HUES6 (cell line): ENCODE results near the gene FIGNL1.
A peak's percentile ranks its signal among the peaks of the same experiment; 100 is the strongest.
"Not testable (repeated sequence)": the region's sequence is repeated elsewhere in the genome, so short reads cannot be mapped to it uniquely, and the experiment has no call there.

ENCODE experiments used
- H3K27ac ChIP-seq: 2 replicates; pipeline ENCODE4 v1.7.0; 2013; ENCODE audit warnings: low read depth, mild to moderate bottlenecking, low read length, inconsistent platforms
- H3K27me3 ChIP-seq: 2 replicates; pipeline ENCODE4 v1.6.1; 2013; ENCODE audit warnings: low read length; ENCODE audit not compliant: control insufficient read depth, insufficient read depth
- H3K36me3 ChIP-seq: 2 replicates; pipeline ENCODE4 v1.6.1; 2013; ENCODE audit warnings: low read length; ENCODE audit not compliant: control insufficient read depth, insufficient read depth
- H3K4me1 ChIP-seq: 2 replicates; pipeline ENCODE4 v1.6.1; 2013; ENCODE audit warnings: low read length; ENCODE audit not compliant: control insufficient read depth, insufficient read depth
- H3K4me3 ChIP-seq: 2 replicates; pipeline ENCODE4 v1.5.1; 2013; ENCODE audit warnings: low read depth, low read length
- H3K9ac ChIP-seq: one replicate; pipeline ENCODE4 v1.6.1; 2013; ENCODE audit warnings: mild to moderate bottlenecking, low read length
- H3K9me3 ChIP-seq: 2 replicates; pipeline ENCODE4 v1.6.1; 2013; ENCODE audit warnings: low read depth, low read length; ENCODE audit not compliant: control insufficient read depth, insufficient read depth

The FIGNL1 gene

GRCh38 chr7:50470250-50471163 lies 20.4 kb upstream of the FIGNL1 start:
- Histone ChIP-seq H3K9me3 (no peaks in the 10 kb centered on the region), H3K27ac (no peak overlapping the region), H3K9ac (no peak overlapping the region), H3K36me3 (no peaks in the 10 kb centered on the region), H3K4me3 (no peak overlapping the region), H3K4me1 (peaks cover 3% of the 10 kb centered on the region; the same call in 1 of the 2 replicates), H3K27me3 (peaks cover 22% of the 10 kb centered on the region)

DNA sequence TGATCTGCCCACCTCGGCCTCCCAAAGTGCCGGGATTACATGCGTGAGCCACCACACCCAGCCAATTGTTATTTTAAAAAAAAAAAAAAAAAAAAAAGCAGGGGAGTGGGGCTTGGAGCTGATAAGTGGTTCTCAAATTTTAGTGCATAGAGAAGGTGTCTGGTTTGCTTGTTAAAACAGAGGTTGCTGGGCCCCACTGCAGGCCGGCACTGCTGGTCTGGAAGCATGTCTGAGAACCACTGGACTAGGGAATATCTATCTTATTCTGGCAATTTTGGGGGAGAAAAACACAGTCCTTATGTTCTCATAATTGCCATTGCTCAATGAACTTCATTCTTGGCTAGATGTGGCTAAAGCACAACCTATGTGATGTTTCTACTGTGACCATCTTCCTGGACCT lies 19.0 kb upstream of the FIGNL1 start:
- Histone ChIP-seq H3K4me3 (no peak overlapping the region), H3K4me1 (peaks cover 3% of the 10 kb centered on the region; the same call in 1 of the 2 replicates)

DNA sequence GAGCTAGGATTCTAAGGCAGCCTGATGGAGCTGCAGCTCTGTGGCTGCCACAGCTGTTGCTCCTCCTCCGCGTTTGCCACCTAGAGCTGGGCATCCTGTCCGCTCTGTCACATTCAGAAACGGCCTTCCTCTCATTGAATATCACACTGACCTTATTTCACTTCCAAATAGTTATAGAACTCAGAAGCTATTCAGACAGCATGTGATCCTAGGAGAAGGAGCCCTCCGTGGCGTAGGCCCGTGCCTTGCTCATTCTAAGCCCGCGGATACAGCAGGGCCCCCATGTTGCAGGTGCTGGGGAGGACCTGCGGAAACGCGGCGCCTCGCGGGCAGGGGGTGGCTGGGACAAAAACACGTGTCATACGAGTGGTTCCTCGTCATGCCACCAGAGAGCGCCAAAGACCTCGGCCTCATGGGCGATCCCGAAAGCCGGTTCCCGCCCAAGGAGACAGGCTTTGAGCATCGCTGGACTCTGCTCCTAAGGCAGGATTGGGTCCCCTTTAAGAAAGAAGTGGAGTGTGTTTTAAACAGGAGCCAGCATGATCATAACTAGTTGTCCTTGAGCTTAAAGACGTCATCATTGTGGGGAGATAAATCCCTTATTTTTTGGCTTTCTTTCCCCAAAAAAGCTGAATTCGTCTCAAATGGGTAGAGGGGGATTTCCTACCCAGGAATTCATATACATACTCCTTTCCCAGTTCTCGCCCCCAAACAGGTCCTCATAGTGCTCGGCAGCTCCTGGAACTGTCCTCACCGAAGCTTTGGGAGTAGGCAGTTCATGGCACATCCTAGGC lies 17.9 kb upstream of the FIGNL1 start:
- Histone ChIP-seq H3K4me1 (peaks cover 3% of the 10 kb centered on the region; the same call in 1 of the 2 replicates), H3K27me3 (peaks cover 22% of the 10 kb centered on the region), H3K4me3 (0 out of 2 replicates have a peak overlapping the region, but pooled peaks have one; percentile 14), H3K36me3 (no peaks in the 10 kb centered on the region), H3K9ac (no peak overlapping the region), H3K9me3 (no peaks in the 10 kb centered on the region), H3K27ac (no peak overlapping the region)

More for the DNA sequence above, 19.0 kb upstream of the FIGNL1 start:
- Histone ChIP-seq H3K9ac (no peak overlapping the region), H3K36me3 (no peaks in the 10 kb centered on the region), H3K27ac (no peak overlapping the region), H3K27me3 (peaks cover 22% of the 10 kb centered on the region), H3K9me3 (no peaks in the 10 kb centered on the region)

- Histone ChIP-seq H3K27ac (no peak overlapping the region), H3K9ac (no peak overlapping the region), H3K9me3 (no peaks in the 10 kb centered on the region), H3K4me3 (no peak overlapping the region), H3K36me3 (no peaks in the 10 kb centered on the region), H3K4me1 (peaks cover 3% of the 10 kb centered on the region; the same call in 1 of the 2 replicates), H3K27me3 (peaks cover 22% of the 10 kb centered on the region)
Observed at GRCh38 chr7:50466815-50467585, 16.9 kb upstream of the FIGNL1 start.

DNA sequence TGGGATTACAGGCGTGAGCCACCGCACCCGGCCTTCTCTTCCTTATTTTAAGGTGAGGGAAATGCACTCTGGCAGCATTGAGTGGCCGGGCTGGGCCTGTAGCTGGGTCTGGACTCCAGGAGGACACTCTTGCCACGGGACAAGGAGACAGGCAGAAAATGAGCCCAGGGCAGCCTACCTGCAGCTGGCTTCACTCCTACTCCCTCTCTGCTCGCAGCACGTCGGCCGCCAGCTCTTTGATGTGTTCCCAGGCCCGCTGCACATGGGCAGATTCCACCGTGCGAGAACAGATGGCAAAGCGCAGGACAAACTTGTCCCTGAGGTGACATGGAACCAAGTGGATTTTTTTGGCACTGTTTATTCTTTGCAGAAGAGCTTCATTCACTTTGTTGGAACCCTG lies 12.9 kb upstream of the FIGNL1 start:
- Histone ChIP-seq H3K9ac (no peak overlapping the region), H3K4me1 (peaks cover 3% of the 10 kb centered on the region; the same call in 1 of the 2 replicates), H3K4me3 (no peak overlapping the region), H3K27me3 (peaks cover 15% of the 10 kb centered on the region), H3K9me3 (peaks cover 6% of the 10 kb centered on the region), H3K27ac (no peak overlapping the region), H3K36me3 (no peaks in the 10 kb centered on the region)

GRCh38 chr7:50462361-50462760 lies 12.2 kb upstream of the FIGNL1 start:
- Histone ChIP-seq H3K27ac (no peak overlapping the region), H3K9me3 (peaks cover 11% of the 10 kb centered on the region)

DNA sequence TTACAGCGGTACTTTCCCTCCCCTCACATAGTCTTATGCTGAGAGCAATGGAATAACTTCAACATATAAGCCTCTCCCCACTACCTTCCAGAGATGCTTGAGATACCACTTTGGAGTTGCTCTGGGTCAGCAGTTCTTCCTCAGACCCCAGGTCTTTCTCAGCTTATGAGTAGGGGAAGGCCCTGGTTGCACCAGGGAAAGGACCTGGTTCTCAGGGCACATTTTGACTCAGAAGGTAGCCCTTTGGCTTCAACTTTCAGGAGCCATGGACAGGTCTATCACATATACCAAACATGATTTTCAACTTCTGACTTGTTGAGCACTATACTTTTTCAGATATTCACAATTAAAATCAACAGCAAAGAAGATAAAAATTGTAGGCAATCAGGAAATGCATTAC lies 11.5 kb upstream of the FIGNL1 start:
- Histone ChIP-seq H3K4me1 (no peaks in the 10 kb centered on the region), H3K4me3 (no peak overlapping the region), H3K36me3 (no peaks in the 10 kb centered on the region), H3K27ac (no peak overlapping the region), H3K9me3 (peaks cover 11% of the 10 kb centered on the region), H3K9ac (no peak overlapping the region), H3K27me3 (peaks cover 3% of the 10 kb centered on the region)

More at GRCh38 chr7:50462361-50462760, 12.2 kb upstream of the FIGNL1 start:
- Histone ChIP-seq H3K36me3 (no peaks in the 10 kb centered on the region), H3K4me1 (no peaks in the 10 kb centered on the region), H3K9ac (no peak overlapping the region), H3K27me3 (peaks cover 10% of the 10 kb centered on the region), H3K4me3 (no peak overlapping the region)

DNA sequence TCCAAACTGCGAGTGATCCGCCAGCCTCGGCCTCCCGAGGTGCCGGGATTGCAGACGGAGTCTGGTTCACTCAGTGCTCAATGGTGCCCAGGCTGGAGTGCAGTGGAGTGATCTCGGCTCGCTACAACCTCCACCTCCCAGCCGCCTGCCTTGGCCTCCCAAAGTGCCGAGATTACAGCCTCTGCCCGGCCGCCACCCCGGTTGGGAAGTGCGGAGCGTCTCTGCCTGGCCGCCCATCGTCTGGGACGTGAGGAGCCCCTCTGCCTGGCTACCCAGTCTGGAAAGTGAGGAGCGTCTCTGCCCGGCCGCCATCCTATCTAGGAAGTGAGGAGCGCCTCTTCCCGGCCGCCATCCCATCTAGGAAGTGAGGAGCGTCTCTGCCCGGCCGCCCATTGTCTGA lies 9.0 kb upstream of the FIGNL1 start:
- H3K27me3 ChIP-seq, H3K9ac ChIP-seq: not testable (repeated sequence)

GRCh38 chr7:50458651-50459050 lies 8.5 kb upstream of the FIGNL1 start:
- not testable (repeated sequence) for H3K36me3 ChIP-seq, H3K9ac ChIP-seq, H3K27ac ChIP-seq, H3K27me3 ChIP-seq, H3K4me1 ChIP-seq, H3K4me3 ChIP-seq
- H3K9me3 ChIP-seq, result peaks cover 11% of the 10 kb centered on the region

More for the DNA sequence above, 9.0 kb upstream of the FIGNL1 start:
- H3K9me3 ChIP-seq, result peaks cover 11% of the 10 kb centered on the region
- not testable (repeated sequence) for H3K4me3 ChIP-seq, H3K27ac ChIP-seq, H3K36me3 ChIP-seq, H3K4me1 ChIP-seq

GRCh38 chr7:50456371-50457123 lies 6.4 kb upstream of the FIGNL1 start:
- H3K4me3 ChIP-seq, result no peak overlapping the region
- H3K27ac ChIP-seq, result no peak overlapping the region
- no peak overlapping the region for H3K9ac ChIP-seq
- H3K36me3 ChIP-seq, result no peaks in the 10 kb centered on the region
- H3K27me3 ChIP-seq, result no peaks in the 10 kb centered on the region
- H3K4me1 ChIP-seq, result no peaks in the 10 kb centered on the region
- H3K9me3 ChIP-seq, result peaks cover 11% of the 10 kb centered on the region
